ENCODE data around the gene KRT222. TPM values are rescaled to one million over a fixed set of nuclear protein-coding genes. Genes with fewer than 3 reads are reported as not detected.

KRT222 gene
- total RNA-seq, 2 experiments from 2014 or later = not detected

DNA sequence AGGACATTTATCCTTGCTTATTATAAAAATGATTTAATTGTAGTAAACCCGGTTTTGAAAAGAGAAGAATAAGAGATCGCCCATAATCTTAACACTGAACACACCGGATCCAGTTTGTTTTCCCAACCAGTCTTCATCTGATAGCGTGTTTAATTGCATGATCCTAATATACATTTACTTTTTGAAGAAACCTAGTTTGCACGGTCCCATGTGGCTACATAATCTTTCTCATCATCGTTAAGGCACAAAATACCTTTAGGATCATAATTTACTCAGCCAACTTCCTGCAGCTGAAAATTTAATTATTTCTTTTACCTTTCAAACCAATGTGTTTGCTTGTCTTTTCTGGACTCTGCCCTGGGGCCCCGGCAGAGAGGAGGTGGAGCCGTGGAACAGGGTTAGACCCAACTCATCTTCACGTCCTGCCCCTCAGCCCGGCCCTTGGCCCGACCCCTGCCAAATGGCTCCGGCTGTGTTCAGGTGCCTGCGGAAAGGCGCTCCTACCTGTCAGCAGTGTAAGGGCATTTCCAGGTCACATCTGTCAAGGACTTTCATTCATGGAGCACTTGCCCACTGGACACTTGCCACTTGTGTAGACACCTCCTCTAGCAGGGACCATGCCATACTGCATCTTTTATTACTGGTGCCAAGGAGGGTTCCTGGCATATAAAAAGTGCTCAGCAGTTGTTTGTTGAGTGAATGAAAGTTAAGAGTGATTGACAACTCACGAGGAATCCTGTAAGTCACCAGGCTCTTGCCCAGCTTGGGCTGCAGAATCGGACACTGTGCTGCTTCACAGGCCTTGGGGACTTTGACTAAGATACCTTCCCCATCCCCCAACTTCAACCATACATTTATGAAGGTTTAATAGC is 46.0 kb downstream of the KRT222 start:
- no peaks in the 10 kb centered on the region for H3K27me3 Mint-ChIP-seq
- H3K36me3 Mint-ChIP-seq = no peaks in the 10 kb centered on the region
- ATAC-seq (ENCODE audit: low read depth) (no peak), DNase-seq (no peak)
- peaks cover 65% of the 10 kb centered on the region for H3K4me1 Mint-ChIP-seq
- POLR2A ChIA-PET = interaction anchor here (1.0 to 3.0 kb wide), 7 partner anchors 14 to 65 kb away, joined by 3 to 14 read pairs (median 4); no protein-coding TSS in a partner anchor
- peak overlapping the region; percentile 17 for H3K27ac Mint-ChIP-seq
- H3K4me3 Mint-ChIP-seq = peak overlapping the region; percentile 78
- no peaks in the 10 kb centered on the region for H3K9me3 Mint-ChIP-seq

- ATAC-seq (ENCODE audit: low read depth) (no peak), DNase-seq (no peak)
- peaks cover 71% of the 10 kb centered on the region for H3K4me1 Mint-ChIP-seq
- no peaks in the 10 kb centered on the region for H3K9me3 Mint-ChIP-seq
- H3K27me3 Mint-ChIP-seq = no peaks in the 10 kb centered on the region
- no peak overlapping the region for H3K4me3 Mint-ChIP-seq
- H3K36me3 Mint-ChIP-seq = no peaks in the 10 kb centered on the region
- POLR2A ChIA-PET = interaction anchor here (8.7 kb wide), 1 partner anchor 56 kb away, joined by 205 read pairs; the partner anchor contains the start of gene CCR7
- peak overlapping the region; percentile 60 for H3K27ac Mint-ChIP-seq
These were observed 47.2 kb downstream of the KRT222 start for GRCh38 chr17:40617678-40618240.

DNA sequence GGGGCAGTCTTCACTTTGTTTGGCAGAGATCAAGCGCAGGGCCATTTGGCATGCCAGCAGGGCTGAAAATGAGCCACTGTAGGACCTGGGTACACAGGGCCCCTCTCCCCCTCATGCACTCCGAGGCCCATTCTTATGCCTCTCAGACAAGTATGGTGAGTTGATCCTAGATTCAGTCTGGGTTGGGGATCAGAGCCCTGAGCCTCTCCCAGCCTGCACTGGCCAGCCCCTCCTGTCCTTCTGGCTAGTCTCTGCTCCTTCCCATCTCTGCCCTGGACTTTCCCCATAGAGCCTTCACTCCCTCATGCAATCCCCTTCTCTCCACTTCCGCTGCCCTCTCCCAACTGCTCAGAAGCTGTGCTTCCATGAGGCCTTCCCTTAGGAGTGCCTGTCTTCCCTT is 48.4 kb downstream of the KRT222 start:
- Mint-ChIP-seq H3K27ac (peak overlapping the region; percentile 47), H3K36me3 (no peaks in the 10 kb centered on the region), H3K27me3 (no peaks in the 10 kb centered on the region), H3K4me1 (peaks cover 69% of the 10 kb centered on the region), H3K9me3 (no peaks in the 10 kb centered on the region), H3K4me3 (no peak overlapping the region)
- DNase-seq = no peak
- ATAC-seq (ENCODE audit: low read depth) = no peak
- POLR2A ChIA-PET = interaction anchor here (1.1 to 8.7 kb wide), 2 partner anchors 14 to 55 kb away, joined by 3 to 205 read pairs; partner anchors contain the start of gene CCR7

- POLR2A ChIA-PET = interaction anchor here (0.6 to 8.7 kb wide), 19 partner anchors 9 to 1077 kb away, joined by 3 to 205 read pairs (median 5); partner anchors contain the start of genes CCR7, EIF1 and SMARCE1
- DNase-seq = no peak
- H3K27ac Mint-ChIP-seq = peak overlapping the region; percentile 94
- peaks cover 68% of the 10 kb centered on the region for H3K4me1 Mint-ChIP-seq
- no peaks in the 10 kb centered on the region for H3K36me3 Mint-ChIP-seq
- H3K9me3 Mint-ChIP-seq = no peaks in the 10 kb centered on the region
- ATAC-seq (ENCODE audit: low read depth) = no peak
- no peaks in the 10 kb centered on the region for H3K27me3 Mint-ChIP-seq
- H3K4me3 Mint-ChIP-seq = no peak overlapping the region
These were observed 49.0 kb downstream of the KRT222 start for GRCh38 chr17:40615841-40616476.

DNA sequence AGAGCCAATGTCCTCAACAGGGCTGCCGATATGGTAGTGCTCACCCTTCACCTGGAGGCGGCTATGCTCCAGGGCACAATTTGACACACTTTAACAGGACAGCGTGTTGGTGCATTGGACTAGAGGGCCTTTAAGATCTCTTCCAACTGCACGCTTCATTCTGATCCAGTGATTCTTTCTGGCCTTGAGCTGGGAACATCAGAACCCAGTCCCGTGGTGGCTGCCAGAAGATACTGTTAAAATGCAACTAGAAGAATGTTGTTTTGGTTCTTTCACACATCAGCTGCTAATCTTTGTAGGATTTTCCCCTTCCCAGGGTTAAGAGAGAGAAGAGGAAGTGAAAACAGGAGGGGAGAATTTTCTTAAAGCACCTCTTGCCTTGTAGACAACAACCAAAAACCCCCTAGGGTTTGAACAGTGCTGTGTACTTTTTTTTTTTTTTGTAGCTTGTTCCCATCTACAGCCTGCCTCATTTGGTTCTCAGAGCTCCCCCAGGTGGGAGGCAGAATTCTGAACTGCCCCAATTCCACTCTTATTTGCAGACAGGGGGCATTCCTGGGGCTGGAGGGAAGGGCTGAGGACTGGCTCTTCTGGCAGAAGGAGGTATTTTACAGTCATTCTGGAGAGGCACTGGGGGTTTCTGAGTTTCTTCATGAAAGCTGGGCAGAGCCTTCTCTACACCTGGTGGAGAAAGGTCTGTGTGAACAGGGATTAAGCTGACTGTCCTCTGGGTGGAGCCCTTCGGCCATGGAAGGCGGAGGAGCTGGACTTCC is 49.7 kb downstream of the KRT222 start:
- H3K27ac Mint-ChIP-seq = peak overlapping the region; percentile 94
- H3K4me1 Mint-ChIP-seq = peaks cover 68% of the 10 kb centered on the region
- ATAC-seq (ENCODE audit: low read depth) (peak; percentile 39), DNase-seq (no peak)
- H3K4me3 Mint-ChIP-seq = peak overlapping the region; percentile 71
- POLR2A ChIA-PET = interaction anchor here (0.6 to 8.7 kb wide), 19 partner anchors 8 to 1077 kb away, joined by 3 to 205 read pairs (median 5); partner anchors contain the start of genes CCR7, EIF1 and SMARCE1
- no peaks in the 10 kb centered on the region for H3K27me3 Mint-ChIP-seq
- H3K9me3 Mint-ChIP-seq = no peaks in the 10 kb centered on the region
- H3K36me3 Mint-ChIP-seq = no peaks in the 10 kb centered on the region

GRCh38 chr17:40614431-40615067 is 50.4 kb downstream of the KRT222 start:
- Mint-ChIP-seq H3K4me1 (peaks cover 67% of the 10 kb centered on the region), H3K9me3 (no peaks in the 10 kb centered on the region), H3K36me3 (no peaks in the 10 kb centered on the region), H3K27ac (peak overlapping the region; percentile 94), H3K27me3 (no peaks in the 10 kb centered on the region), H3K4me3 (peak overlapping the region; percentile 71)
- DNase-seq (no peak), ATAC-seq (ENCODE audit: low read depth) (no peak)
- POLR2A ChIA-PET = interaction anchor here (0.6 to 8.7 kb wide), 13 partner anchors 7 to 1074 kb away, joined by 3 to 205 read pairs (median 8); partner anchors contain the start of genes CCR7, EIF1 and SMARCE1

DNA sequence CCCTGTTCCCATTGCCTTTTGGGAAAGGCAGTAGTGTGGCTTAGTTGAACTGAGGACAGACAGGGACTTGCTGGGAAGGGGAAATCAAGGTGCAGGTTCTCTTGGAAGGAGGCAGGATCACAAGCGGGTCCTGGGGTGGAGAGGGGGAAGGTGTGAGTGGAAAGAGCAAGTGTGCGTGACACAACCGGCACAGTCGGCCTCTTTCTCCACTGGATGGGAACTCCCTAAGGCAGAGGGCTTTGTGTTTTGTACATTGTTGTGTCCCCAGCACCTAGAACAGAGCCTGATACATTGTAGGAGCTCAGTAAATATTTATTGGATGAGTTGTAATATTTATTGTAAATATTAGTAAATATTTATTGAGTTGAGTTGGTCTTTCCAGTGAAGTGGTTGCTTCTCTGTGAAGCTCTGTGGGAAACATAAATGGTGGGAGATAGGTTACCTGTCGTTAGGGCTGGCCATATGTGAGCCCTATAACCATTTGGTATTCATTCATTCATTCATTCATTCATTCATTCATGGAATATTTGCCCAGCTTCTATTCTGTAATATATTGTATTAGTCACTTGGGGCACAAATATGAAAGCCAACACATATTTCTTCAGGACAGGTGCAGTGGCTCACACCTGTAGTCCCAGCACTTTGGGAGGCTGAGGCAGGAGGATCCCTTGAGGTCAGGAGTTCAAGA is 51.4 kb downstream of the KRT222 start:
- no peaks in the 10 kb centered on the region for H3K36me3 Mint-ChIP-seq
- POLR2A ChIA-PET = interaction anchor here (0.8 to 8.7 kb wide), 12 partner anchors 10 to 1075 kb away, joined by 3 to 205 read pairs (median 5); partner anchors contain the start of genes CCR7, EIF1 and SMARCE1
- no peaks in the 10 kb centered on the region for H3K27me3 Mint-ChIP-seq
- DNase-seq = no peak
- H3K27ac Mint-ChIP-seq = peak overlapping the region; percentile 96
- peaks cover 71% of the 10 kb centered on the region for H3K4me1 Mint-ChIP-seq
- ATAC-seq (ENCODE audit: low read depth) = no peak
- H3K4me3 Mint-ChIP-seq = peak overlapping the region; percentile 84
- H3K9me3 Mint-ChIP-seq = no peaks in the 10 kb centered on the region

DNA sequence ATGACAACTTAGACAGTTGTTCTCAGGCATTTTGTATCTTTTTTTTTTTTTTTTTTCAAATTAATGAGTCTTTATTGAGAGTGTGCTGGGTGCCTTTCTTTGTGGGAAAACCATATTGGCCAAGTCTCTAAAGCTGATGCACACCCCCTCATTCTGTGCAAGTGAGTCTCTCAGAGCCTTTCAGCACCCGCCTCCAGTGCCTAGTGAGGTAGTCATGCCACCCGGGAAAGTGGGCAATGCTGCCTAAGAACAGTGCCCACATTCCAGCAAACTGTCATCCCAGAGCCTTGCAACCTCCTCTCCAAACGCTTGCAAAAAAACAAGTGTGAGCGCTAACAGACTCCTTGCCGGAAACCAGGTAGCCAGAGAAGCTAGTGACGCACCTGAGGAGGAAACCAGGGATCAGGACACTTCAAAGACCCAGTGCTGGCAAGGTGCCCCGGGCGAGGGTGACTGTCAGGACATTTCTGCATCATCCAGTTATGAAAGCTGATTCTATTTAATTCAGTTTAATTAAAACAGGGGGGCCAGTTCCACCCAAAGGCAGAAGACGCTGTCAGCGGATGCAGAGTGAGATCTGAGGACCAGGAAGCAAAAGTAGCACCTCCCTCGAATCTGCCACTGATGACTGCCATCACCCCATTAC is 52.3 kb downstream of the KRT222 start:
- peak; percentile 58 for DNase-seq
- H3K4me3 Mint-ChIP-seq = peak overlapping the region; percentile 84
- no peaks in the 10 kb centered on the region for H3K36me3 Mint-ChIP-seq
- ATAC-seq (ENCODE audit: low read depth) = peak; percentile 46
- H3K27ac Mint-ChIP-seq = peak overlapping the region; percentile 96
- POLR2A ChIA-PET = interaction anchor here (0.8 to 8.7 kb wide), 10 partner anchors 9 to 1076 kb away, joined by 3 to 205 read pairs (median 5); partner anchors contain the start of genes CCR7, EIF1 and SMARCE1
- no peaks in the 10 kb centered on the region for H3K9me3 Mint-ChIP-seq
- H3K4me1 Mint-ChIP-seq = peaks cover 80% of the 10 kb centered on the region
- H3K27me3 Mint-ChIP-seq = no peaks in the 10 kb centered on the region

DNA sequence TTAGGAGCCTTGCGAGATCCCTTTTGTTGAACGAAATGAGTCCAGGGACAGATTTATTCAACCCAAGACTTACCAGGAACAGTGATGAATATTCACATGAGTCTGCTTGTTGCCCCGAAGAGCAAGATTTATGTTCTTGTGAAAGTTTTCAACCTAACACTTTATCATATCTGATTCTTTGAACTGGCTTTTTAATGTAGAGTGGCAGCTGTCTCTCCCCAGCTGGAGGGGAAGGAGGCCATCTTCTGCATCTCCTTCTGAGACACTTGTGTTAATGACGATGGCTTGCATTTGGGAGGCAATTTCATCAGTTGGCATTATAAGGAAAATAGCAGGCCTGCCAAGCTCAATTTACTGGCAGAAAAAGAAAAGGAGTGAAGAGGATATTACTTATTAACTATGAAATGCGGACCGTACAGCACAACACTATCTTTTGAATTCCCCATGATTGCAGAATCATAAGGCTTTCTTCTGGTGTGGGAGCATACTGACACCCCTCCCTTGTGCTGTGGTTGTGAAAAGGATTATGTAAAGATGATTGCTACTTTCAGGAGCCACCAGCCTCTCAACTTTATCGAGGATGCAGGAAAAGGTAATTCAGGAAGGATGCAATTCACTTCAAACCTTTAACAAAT is 53.0 kb downstream of the KRT222 start:
- Mint-ChIP-seq H3K27me3 (no peaks in the 10 kb centered on the region), H3K36me3 (no peaks in the 10 kb centered on the region), H3K9me3 (no peaks in the 10 kb centered on the region), H3K4me1 (peaks cover 84% of the 10 kb centered on the region), H3K4me3 (peak overlapping the region; percentile 46), H3K27ac (peak overlapping the region; percentile 78)
- DNase-seq (no peak), ATAC-seq (ENCODE audit: low read depth) (no peak)
- POLR2A ChIA-PET = interaction anchor here (1.0 to 8.7 kb wide), 11 partner anchors 8 to 1077 kb away, joined by 3 to 205 read pairs (median 4); partner anchors contain the start of genes CCR7, EIF1 and SMARCE1

DNA sequence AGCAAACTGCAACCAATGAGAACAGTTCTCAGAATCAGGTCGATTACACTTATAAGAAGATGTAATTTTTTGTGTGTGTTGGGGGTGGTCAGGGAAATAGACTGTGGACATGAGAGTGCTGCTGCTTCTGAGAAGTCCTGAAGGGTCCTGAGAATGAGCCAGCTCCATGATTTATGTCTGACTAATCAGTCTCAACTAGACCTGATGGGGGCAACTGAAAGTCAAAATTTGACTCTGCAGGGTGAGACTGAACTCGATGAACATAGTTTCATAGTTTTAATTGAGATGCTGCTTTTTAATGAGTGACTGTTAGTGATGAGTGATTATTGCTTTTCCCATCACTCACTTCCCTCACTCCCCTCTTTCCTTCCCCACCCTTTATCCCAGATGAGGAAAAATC is 54.6 kb downstream of the KRT222 start:
- no peaks in the 10 kb centered on the region for H3K36me3 Mint-ChIP-seq
- H3K4me1 Mint-ChIP-seq = peaks cover 84% of the 10 kb centered on the region
- no peaks in the 10 kb centered on the region for H3K27me3 Mint-ChIP-seq
- POLR2A ChIA-PET = interaction anchor here (0.6 to 8.7 kb wide), 9 partner anchors 7 to 191 kb away, joined by 3 to 205 read pairs (median 4); partner anchors contain the start of gene CCR7
- ATAC-seq (ENCODE audit: low read depth) (no peak), DNase-seq (no peak)
- H3K9me3 Mint-ChIP-seq = no peaks in the 10 kb centered on the region
- peak overlapping the region; percentile 46 for H3K4me3 Mint-ChIP-seq
- peak overlapping the region; percentile 82 for H3K27ac Mint-ChIP-seq
